ENCODE results near the gene CNTNAP2.

Gene CNTNAP2

GRCh38 chr7:147916573-147916972 lies 1800.0 kb downstream of the CNTNAP2 start:
- no peak for DNase-seq (ENCODE audit: low read depth in 2 of 2)

- DNase-seq (ENCODE audit: low read depth in 2 of 2) = no peak
Observed at GRCh38 chr7:147923841-147924240, 1807.2 kb downstream of the CNTNAP2 start.

DNA sequence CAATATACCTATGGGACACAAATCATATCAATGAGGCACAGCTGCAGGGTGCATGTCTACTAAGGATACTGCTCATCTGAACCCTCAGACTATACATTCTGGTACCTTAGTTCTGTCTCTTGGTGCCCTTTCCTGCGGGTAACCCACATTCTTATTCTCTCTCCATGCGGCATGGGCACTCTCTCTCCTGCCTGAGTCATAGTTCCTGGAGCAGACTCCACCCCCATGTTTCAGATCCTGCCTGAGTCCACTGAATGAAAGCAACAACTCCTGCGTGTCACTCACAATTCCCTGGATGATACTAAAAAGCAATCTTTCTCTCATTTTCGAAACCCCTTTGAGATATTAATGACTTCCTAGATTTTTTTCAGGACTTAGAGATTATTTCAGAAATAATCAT lies 1820.8 kb downstream of the CNTNAP2 start:
- no peak for DNase-seq (ENCODE audit: low read depth in 2 of 2)

DNA sequence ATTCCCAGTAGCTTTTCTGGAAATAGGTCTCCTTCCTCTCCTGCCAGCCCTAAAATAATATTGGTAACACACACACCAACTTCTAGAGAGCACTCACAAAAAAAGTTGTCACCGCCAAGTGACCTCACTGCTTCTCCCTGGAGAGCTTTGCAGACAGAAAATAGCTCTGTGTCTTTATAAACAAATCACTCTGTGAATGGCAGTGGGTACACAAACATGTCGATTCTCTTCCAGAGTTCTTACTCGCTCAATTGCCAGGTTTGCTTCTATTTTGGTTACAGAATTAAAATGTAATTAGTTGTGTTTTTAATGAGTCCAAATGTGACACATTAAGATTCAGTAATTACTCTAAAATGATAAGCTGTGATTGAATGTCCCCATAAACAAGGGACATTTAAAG lies 1824.8 kb downstream of the CNTNAP2 start:
- DNase-seq (ENCODE audit: low read depth in 2 of 2) = no peak

DNA sequence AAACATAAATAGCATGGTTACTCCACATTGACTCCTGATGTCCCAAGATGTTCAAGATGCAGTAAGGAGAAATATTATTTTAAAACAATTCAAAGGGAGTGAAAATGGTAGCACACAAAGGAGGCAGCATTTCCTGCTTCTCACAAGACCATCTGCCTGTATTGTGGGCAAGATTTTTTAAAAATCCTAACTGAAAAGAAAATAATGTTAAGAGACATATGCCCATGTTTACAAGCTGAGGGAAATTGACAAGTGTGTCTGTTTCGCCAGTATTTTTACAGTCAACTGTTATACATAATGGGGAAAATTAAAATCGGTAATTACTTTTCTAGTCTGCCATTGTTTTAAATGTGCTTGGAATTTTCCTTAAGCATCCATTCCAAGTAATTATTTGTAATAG lies 1827.7 kb downstream of the CNTNAP2 start:
- DNase-seq (ENCODE audit: low read depth in 2 of 2) = no peak

- no peak for DNase-seq (ENCODE audit: low read depth in 2 of 2)
Observed at GRCh38 chr7:147952918-147953317, 1836.3 kb downstream of the CNTNAP2 start.

DNA sequence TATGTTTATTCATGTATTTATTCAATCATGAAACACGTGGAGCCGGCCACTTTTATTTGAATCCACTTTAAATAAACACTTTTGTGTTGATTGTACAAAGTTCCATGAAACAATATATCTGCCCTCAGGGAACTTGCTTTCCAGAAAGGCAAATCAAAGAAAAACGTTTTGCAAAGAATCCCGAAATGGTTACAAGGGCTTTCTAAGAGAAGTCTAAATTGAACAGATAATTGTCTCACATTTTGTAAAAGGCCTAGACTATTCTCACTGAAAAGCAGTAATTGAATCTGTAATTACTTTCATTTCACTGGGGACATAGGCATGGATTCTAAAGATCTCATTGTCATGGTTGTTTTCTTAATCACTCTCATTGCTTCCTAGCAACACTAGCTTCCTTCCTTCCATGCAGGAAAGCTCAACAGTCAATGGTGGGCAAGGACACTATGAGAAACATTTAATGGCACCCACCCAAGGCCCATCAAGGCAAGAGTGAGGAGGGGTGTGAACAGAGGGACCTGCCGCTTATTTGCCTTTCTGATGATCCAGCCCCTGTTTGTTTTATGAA lies 1851.5 kb downstream of the CNTNAP2 start:
- DNase-seq (ENCODE audit: low read depth in 2 of 2) = no peak

GRCh38 chr7:147971606-147972110 lies 1855.1 kb downstream of the CNTNAP2 start:
- DNase-seq (ENCODE audit: low read depth in 2 of 2) = no peak

- no peak for DNase-seq (ENCODE audit: low read depth in 2 of 2)
Observed at GRCh38 chr7:147978201-147978600, 1861.6 kb downstream of the CNTNAP2 start.

- no peak for DNase-seq (ENCODE audit: low read depth in 2 of 2)
Observed at GRCh38 chr7:147978651-147979050, 1862.0 kb downstream of the CNTNAP2 start.

- DNase-seq (ENCODE audit: low read depth in 2 of 2) = no peak
Observed at GRCh38 chr7:147980826-147981813, 1864.5 kb downstream of the CNTNAP2 start.

DNA sequence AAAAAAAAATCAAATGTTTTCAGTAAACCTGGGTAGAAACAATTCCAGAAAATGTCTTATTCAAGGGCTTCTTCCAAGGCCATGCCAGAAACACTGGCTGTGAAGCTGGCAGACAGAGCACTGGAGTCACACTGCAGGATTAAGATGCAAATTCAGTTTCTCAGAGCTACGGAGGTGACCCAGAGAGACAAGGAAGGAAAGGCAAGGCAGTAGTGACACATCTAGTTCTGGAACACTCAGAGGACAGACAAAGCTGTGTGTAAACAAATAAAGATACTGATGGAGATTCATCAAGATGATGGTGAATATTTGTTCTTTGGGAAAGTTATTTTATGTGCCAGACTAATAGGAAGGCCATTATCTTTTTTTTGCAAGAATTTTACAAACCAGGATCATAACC lies 1865.7 kb downstream of the CNTNAP2 start:
- no peak for DNase-seq (ENCODE audit: low read depth in 2 of 2)

DNA sequence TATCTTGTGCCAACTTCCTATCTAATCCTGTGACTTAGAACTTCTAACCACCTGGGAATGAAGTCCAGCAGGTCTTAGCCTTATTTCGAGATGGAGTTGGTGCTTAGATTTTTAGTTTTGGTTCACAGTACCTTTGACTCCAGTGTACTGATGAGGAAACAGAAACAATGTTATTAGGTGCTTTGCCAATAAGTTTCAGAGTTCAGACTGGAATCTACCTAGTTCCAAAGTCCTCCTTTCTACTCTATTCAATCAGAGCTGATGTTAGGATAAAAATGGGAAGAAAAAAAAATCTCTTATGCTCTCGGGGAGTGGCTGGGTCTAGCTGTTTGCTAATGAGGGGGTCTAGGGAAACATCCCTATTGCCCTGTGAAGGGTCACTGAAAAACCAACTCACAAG lies 1867.7 kb downstream of the CNTNAP2 start:
- DNase-seq (ENCODE audit: low read depth in 2 of 2) = no peak

DNA sequence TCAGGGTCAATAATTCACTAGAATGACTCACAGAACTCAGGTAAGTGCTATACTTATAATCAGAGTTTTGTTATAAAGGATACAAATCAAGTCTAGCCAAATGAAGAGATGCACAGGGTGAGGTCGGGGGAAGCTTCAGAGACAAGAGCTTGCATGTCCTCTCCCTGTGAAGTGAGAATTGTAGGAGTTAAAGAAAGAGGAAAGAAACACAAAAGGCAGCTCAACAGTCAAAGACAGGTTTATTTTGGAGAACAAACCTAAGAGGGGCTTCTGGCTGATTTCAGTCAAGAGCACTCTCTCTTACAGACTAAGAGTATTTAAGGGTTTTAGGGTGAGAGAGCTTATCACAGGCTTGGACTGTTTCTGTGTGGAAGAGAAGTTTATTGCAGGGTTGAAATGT lies 1873.5 kb downstream of the CNTNAP2 start:
- no peak for DNase-seq (ENCODE audit: low read depth in 2 of 2)

- no peak for DNase-seq (ENCODE audit: low read depth in 2 of 2)
Observed at GRCh38 chr7:147990942-147991341, 1874.3 kb downstream of the CNTNAP2 start.

DNA sequence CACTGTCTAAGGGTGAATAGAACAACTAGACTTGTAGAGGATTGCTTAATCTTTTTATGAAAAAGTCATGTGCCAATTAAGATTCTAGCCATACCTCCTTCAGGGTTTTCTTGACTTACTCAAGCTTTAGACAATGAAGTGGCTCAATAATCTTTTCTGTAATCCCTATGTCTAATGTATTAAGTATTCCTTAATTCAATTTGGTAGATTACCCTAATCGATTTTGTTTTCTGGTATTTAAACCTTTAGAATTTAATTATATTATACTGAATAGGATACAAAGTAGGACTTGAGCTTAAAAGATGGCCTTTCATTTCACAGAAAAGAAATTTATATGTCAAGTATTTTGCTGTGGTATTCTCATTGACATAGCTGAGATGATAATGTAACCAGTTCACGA lies 1876.1 kb downstream of the CNTNAP2 start:
- no peak for DNase-seq (ENCODE audit: low read depth in 2 of 2)

DNA sequence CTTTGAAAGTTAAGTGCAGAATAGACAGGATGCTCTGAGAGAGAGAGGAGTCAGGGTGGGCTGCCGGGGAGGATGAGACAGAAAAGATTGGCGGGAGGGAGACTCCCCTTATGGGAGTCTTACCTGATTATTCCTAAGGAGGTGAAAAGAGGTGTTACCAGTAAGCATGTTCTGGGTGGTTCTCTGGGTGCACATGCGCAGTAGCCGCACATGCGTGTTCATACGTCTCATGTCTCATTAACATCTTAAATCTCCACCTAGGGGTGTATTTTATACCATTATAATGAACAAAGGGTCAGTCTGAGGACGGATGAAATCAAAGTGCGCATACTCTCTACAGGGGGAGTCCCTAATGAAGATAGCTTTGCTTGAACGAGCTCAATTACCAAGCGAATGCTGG lies 1881.0 kb downstream of the CNTNAP2 start:
- DNase-seq (ENCODE audit: low read depth in 2 of 2) = no peak

- no peak for DNase-seq (ENCODE audit: low read depth in 2 of 2)
Observed at GRCh38 chr7:147999962-148000361, 1883.4 kb downstream of the CNTNAP2 start.

GRCh38 chr7:148011753-148012152 lies 1895.2 kb downstream of the CNTNAP2 start:
- DNase-seq (ENCODE audit: low read depth in 2 of 2) = no peak

DNA sequence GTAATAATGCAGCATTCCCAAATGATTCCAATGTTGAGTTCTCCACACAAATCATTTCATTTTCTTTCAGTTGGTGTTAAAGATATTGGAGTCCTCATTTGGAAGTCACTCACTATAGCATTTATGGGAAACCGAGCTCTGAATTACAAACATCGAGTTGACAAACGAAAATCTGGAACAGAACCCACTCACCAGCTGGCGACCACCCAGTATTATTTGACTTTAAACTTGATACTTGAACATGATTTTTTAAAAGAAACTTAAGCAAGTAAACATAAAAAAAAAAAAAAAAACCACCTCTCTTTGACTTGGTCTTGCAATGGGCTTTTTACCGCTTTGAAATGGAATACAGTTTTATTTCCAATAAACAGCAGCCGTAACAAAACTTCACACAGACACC lies 1897.4 kb downstream of the CNTNAP2 start:
- DNase-seq (ENCODE audit: low read depth in 2 of 2) = no peak

- DNase-seq (ENCODE audit: low read depth in 2 of 2) = no peak
Observed at GRCh38 chr7:148014541-148014940, 1897.9 kb downstream of the CNTNAP2 start.

- DNase-seq (ENCODE audit: low read depth in 2 of 2) = no peak
Observed at GRCh38 chr7:148017126-148017525, 1900.5 kb downstream of the CNTNAP2 start.

GRCh38 chr7:148020679-148021078 lies 1904.1 kb downstream of the CNTNAP2 start:
- no peak for DNase-seq (ENCODE audit: low read depth in 2 of 2)
